ENCODE data around the gene SLC25A45.

Gene SLC25A45

GRCh38 chr11:65398362-65398910 lies 16.0 kb upstream of the SLC25A45 start:
- no peak for DNase-seq (ENCODE audit: extremely low read depth, insufficient read length)
- Histone ChIP-seq H3K4me3 (replicated peaks; ENCODE audit: low read depth, low read length) (no peak overlapping the region), H3K27me3 (replicated peaks; ENCODE audit: control insufficient read depth, insufficient read depth, low read length) (no peaks in the 10 kb centered on the region), H3K36me3 (ENCODE audit: control insufficient read depth, insufficient read depth, low read length) (peaks cover 48% of the 10 kb centered on the region)
- no peak for TF ChIP-seq CTCF (IDR thresholded peaks at IDR 0.05; ENCODE audit: insufficient read depth, low read length, poor library complexity, severe bottlenecking)

DNA sequence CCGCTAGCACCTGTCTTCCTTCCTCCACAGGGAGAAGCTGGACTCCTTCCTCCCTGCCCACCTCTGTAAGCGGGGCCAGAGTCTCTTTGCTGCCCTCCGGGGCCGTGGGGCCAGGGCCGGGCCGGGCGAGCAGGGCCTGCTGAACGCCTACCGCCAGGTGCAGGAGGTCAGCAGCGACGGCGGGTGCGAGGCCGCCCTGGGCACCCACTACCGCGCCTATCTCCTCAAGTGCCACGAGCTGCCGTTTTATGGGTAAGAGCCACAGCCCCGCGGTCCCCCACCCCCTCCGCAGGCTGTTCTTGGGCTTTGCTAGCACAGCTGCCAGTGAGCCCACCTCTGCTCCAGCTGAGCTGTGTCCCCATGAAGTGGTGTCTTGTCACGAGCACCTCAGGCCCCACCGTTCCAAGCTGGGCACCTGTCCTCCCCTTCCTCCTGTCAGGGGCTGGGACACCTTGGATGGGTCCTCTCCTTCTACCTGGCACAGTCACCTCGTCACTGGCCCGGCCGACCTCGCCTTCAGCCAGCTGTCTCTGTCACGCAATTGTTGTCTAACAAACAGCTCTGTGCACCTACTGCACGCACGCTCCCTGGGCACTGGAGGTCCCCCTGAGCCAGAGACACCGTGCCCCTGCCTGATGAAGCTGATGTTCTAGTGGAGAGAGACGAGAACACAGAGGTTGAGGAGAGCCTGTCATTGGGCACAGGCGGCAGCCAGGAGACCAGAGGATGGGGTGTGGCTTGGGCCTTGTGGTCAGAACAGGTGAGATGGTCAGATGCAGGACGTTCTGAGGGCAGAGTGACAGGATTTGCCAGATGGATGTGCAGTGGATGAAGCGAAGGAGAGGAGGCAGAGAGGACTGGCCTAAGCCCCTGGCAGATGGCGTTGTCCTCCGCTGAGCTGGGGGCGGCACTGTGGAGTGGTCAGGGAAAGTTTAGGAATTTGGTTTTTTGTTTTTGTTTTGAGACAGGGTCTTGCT lies 14.6 kb upstream of the SLC25A45 start:
- no peak overlapping the region for H3K4me3 ChIP-seq (replicated peaks; ENCODE audit: low read depth, low read length)
- H3K36me3 ChIP-seq (ENCODE audit: control insufficient read depth, insufficient read depth, low read length): peaks cover 55% of the 10 kb centered on the region
- H3K27me3 ChIP-seq (replicated peaks; ENCODE audit: control insufficient read depth, insufficient read depth, low read length): no peaks in the 10 kb centered on the region
- no peak for DNase-seq (ENCODE audit: extremely low read depth, insufficient read length)
- TF ChIP-seq CTCF (IDR thresholded peaks at IDR 0.05; ENCODE audit: insufficient read depth, low read length, poor library complexity, severe bottlenecking): no peak

DNA sequence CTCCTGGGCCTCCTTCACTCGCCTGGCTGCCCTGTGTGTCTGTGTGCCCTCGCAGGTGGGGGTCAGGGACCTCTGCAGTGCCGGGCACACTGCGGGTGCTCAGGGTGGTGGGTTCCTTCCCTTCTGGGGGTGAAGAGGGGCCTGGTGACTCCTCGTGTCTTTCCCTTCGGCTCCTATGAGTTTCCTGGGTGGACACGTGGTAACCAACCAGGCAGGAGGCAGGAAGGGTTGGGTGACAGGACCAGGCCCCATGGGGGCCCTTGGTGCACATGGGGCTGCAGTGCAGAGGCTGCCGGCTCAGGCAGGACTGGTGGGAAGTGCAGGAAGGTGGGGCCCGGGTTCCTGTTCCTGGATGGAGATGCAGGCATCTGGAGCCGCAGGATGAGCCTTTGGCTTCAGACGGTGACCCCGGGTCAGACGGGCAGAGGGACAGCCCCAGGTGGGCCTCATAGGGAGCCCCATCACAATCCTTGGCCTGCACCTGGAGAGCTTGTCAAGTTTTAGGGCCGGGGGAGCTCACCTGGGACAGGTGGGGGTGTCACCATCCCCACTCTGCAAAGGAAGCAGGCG lies 13.6 kb upstream of the SLC25A45 start:
- no peak for DNase-seq (ENCODE audit: extremely low read depth, insufficient read length)
- no peak overlapping the region for H3K4me3 ChIP-seq (replicated peaks; ENCODE audit: low read depth, low read length)
- H3K36me3 ChIP-seq (ENCODE audit: control insufficient read depth, insufficient read depth, low read length): peaks cover 53% of the 10 kb centered on the region
- TF ChIP-seq CTCF (IDR thresholded peaks at IDR 0.05; ENCODE audit: insufficient read depth, low read length, poor library complexity, severe bottlenecking): no peak
- no peaks in the 10 kb centered on the region for H3K27me3 ChIP-seq (replicated peaks; ENCODE audit: control insufficient read depth, insufficient read depth, low read length)

GRCh38 chr11:65394125-65394536 lies 11.7 kb upstream of the SLC25A45 start:
- Histone ChIP-seq H3K27me3 (replicated peaks; ENCODE audit: control insufficient read depth, insufficient read depth, low read length) (no peaks in the 10 kb centered on the region), H3K4me3 (replicated peaks; ENCODE audit: low read depth, low read length) (no peak overlapping the region), H3K36me3 (ENCODE audit: control insufficient read depth, insufficient read depth, low read length) (peaks cover 40% of the 10 kb centered on the region)
- no peak for DNase-seq (ENCODE audit: extremely low read depth, insufficient read length)
- TF ChIP-seq CTCF (IDR thresholded peaks at IDR 0.05; ENCODE audit: insufficient read depth, low read length, poor library complexity, severe bottlenecking): no peak

GRCh38 chr11:65393513-65394079 lies 11.2 kb upstream of the SLC25A45 start:
- TF ChIP-seq CTCF (IDR thresholded peaks at IDR 0.05; ENCODE audit: insufficient read depth, low read length, poor library complexity, severe bottlenecking): no peak
- Histone ChIP-seq H3K36me3 (ENCODE audit: control insufficient read depth, insufficient read depth, low read length) (peaks cover 39% of the 10 kb centered on the region), H3K27me3 (replicated peaks; ENCODE audit: control insufficient read depth, insufficient read depth, low read length) (no peaks in the 10 kb centered on the region), H3K4me3 (replicated peaks; ENCODE audit: low read depth, low read length) (no peak overlapping the region)
- DNase-seq (ENCODE audit: extremely low read depth, insufficient read length): peak; percentile 6

All from GM06990 (cell line).